COR-L47 (cell line): ENCODE data around the gene FOXC1.

Experiments used
- DNase-seq: peaks from one replicate; lab custom pipeline; 2025; lab: John Stamatoyannopoulos, UW

The FOXC1 gene

GRCh38 chr6:1600063-1600763 lies 9.5 kb upstream of the FOXC1 start:
- DNase-seq, result no peak

- peak; percentile 49 for DNase-seq
Observed at GRCh38 chr6:1600764-1601157, 9.0 kb upstream of the FOXC1 start.

DNA sequence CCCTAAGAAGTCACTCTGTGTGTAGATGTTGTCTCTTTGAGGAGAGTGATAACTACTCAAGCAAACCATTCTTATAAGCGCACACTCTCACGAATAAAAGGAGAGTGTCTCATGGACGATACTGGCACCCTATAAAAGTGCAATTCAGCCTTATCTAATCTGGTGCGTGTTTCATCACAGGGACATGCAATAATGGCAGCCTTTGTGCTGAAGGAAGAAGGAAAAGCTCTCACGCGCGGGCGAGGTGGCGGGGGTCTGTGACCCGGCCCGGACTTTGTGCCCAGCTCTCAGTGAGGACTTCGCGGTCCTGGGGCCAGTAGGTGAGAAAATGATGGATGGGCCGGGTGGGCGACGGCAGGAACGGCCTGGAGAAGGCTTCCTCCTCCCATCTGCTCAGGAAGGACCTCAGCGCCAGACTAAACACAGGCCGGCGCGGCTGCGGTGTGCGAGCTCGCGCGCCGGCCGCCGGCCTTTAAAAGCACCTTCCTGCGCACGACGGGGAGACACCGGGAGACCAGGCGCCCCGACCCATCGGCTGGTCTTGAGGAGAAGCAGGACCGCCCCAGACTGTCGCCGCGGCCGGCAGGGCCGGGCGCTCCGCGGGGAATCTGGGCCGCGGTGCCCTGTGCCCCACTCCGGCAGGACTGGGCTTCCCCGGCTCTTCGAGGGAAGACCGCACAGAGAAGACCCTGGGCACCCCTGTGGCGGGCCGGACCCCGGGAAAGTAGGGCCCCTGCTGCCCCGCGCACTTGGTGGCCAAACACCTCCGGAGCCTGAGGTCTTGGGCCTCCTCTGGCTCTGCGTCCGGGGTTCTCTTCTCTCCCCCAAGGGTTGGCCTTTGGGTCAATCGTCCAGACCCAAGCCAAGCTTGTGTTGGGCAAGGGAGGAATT lies 8.3 kb upstream of the FOXC1 start:
- no peak for DNase-seq

DNA sequence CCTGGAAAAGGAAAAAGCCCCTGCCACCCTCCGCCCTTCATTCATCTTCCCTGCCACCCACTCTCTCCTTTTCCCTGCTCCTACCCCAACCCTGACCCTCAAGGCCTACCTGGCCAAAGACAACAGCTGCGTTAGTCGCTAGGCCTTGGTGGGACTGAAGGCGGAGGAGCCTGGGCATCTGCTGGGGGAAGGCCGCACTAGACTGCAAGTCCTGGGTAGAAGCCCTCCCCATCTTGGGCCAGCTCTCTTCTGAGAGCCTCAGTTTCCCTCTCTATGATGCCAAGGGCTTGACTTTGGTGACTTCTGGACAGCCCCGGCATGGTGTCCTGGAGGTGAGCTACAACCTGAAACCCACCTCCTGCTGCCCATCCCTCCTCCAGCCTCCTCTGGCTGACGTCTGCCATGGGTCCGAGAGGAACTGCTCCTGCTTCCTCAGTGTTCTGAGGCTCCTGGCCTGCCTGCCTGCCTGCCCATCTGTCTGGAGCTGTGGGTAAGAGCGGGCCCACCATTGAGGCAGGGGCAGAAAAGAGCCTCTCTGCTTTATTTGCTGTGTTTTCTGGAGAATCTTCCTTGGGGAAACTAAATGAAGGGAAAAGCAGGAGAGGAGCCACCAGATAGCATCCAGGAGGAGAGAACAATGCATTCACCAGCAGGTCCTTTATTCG lies 7.5 kb upstream of the FOXC1 start:
- DNase-seq, result no peak

DNA sequence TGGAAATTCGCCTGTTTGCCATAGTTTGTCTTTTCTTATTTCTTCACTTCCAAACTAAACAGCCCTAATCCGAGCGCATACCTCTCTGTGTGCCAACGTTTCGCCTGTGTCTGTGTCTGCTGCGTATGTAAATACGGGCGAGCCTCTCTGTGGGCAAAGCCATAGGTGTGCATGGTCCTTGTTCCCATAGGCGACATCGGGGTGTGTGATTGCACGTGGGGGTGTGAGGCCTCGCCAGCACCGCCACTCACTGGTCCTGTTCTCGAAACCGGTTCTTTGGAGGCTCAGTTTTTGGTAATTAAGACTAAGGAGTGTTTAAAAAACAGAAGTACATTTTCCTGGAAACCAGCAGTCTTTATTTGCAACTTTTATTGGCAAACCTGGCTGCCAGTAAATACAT lies 6.0 kb upstream of the FOXC1 start:
- DNase-seq, result no peak

DNA sequence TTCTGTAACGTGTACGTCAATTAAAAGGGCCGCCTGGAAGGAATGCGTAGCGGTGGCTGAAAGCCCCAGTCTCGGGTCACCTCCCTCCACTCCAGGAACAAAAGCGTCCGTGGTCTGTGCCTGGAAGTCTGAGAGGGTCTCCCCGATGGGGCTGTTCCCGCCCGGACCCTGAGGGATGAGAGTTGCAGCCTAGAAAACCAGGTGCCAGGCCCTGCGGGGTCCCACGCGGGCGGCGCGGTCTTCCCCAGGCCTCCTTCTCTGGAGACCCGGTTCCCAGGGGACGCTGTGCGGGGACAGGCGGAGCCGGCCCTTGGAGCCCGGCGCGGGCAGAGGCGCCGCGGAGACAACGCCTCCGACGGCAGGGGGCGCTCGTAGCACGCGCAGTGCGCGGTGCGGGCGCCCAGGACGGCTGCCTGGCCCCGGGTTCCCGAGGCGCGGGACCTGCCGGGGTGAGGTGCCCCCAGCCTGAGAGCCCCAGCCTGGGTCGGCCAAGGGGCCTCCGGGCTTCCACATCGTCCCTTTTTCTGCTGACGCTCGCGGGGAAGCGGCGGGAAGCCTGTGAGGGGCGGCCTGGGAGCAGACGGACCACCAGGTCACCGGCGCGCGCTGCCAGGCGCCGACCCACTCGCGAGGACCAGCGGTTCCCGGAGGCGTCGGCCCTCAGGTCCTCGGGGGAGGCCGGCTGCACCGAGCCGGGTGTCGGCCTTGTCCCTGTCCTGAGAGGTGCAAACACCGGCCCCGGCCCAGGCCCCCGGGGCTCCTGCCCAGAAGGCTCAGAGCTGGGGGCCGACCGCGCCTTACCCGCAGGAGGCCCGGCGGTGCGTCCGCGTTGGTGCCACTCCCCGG lies 5.3 kb upstream of the FOXC1 start:
- DNase-seq, result peak; percentile 31

GRCh38 chr6:1605004-1605892 lies 4.5 kb upstream of the FOXC1 start:
- DNase-seq, result no peak

- DNase-seq, result no peak
Observed at GRCh38 chr6:1605893-1606779, 3.6 kb upstream of the FOXC1 start.

- DNase-seq, result no peak
Observed at GRCh38 chr6:1606780-1607515, 2.8 kb upstream of the FOXC1 start.

- peak; percentile 32 for DNase-seq
Observed at GRCh38 chr6:1607516-1608221, 2.0 kb upstream of the FOXC1 start.

DNA sequence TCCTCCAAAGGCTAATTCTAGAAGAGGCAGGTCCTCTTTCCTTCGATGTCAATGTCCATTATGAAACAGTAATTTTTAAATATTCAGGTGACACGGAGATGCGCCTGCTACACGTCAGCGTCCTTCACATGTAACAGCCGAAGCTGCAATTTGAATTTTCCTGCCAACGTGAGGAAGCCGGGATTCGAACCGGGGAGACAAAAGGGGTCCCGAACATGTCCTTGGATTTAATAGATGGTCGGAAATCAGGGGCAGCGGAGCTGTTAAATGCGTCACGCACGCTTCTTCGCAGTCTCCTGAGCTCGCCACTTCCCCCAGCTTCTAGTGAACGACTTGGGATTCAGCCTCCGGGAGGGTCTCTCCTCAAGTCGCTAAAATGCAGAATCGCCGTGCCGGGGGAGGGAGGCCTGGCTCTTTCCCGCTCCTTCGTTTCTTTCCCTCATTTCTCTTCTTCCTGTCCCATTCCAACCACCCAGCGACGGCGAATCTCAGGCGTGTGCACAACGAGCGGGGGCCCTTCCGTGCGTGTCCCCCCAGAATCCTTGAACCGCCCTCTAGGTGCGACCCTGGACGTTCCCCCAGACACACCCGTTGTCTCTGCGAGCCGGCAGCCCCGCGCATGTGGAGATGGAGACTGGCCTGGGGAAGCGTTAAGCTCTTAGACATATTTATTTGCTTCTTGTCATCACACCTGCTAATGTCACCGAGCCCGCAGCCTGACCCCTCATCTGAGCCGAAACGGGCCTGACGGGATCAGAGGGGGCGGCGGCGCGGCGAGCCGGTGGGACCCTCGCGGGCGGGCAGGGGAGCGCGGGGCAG lies 1.3 kb upstream of the FOXC1 start:
- DNase-seq, result no peak

GRCh38 chr6:1609041-1609647 lies 571 bp upstream of the FOXC1 start:
- no peak for DNase-seq

DNA sequence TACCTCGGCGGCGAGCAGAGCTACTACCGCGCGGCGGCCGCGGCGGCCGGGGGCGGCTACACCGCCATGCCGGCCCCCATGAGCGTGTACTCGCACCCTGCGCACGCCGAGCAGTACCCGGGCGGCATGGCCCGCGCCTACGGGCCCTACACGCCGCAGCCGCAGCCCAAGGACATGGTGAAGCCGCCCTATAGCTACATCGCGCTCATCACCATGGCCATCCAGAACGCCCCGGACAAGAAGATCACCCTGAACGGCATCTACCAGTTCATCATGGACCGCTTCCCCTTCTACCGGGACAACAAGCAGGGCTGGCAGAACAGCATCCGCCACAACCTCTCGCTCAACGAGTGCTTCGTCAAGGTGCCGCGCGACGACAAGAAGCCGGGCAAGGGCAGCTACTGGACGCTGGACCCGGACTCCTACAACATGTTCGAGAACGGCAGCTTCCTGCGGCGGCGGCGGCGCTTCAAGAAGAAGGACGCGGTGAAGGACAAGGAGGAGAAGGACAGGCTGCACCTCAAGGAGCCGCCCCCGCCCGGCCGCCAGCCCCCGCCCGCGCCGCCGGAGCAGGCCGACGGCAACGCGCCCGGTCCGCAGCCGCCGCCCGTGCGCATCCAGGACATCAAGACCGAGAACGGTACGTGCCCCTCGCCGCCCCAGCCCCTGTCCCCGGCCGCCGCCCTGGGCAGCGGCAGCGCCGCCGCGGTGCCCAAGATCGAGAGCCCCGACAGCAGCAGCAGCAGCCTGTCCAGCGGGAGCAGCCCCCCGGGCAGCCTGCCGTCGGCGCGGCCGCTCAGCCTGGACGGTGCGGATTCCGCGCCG lies 994 bp downstream of the FOXC1 start:
- DNase-seq, result peak; percentile 37

DNA sequence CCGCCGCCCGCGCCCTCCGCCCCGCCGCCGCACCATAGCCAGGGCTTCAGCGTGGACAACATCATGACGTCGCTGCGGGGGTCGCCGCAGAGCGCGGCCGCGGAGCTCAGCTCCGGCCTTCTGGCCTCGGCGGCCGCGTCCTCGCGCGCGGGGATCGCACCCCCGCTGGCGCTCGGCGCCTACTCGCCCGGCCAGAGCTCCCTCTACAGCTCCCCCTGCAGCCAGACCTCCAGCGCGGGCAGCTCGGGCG lies 1.5 kb downstream of the FOXC1 start:
- DNase-seq, result peak; percentile 43

- no peak for DNase-seq
Observed at GRCh38 chr6:1611572-1612298, 2.0 kb downstream of the FOXC1 start.
